T-cell (primary cell): ENCODE data around the gene PPT1. TPM values are rescaled to one million over a fixed set of nuclear protein-coding genes. Genes with fewer than 3 reads are reported as not detected.

Source experiments
- ATAC-seq, 4 experiments: fragments of 200-7000 bp in 3 of 4; fragments of 150-1000 bp in 1 of 4; cut with Tn5 transposase; replicated peaks in 1 of 4; 1 replicate in 3 of 4; 2 replicates in 1 of 4; pipeline ENCODE4 v1.10.0; 2021; ENCODE audit warnings: moderate library complexity in 3 of 4, mild to moderate bottlenecking in 2 of 4, moderate number of reproducible peaks in 1 of 4
- CTCF ChIA-PET, 2 donors: fragments of 300-600 bp; sonication (Branson Sonifier 250); formaldehyde crosslinking; loops; one replicate each; lab custom pipeline; 2022; ENCODE audit warnings: antibody characterized with exemption in 2 of 2; lab: Charles Lee
- POLR2A ChIA-PET, 2 donors: fragments of 300-600 bp; sonication (Branson Sonifier 250); formaldehyde crosslinking; loops; one replicate each; lab custom pipeline; 2022; ENCODE audit warnings: antibody characterized with exemption in 2 of 2; lab: Charles Lee
- DNase-seq, 35 experiments: peaks; one replicate each; pipeline versions ENCODE4 v3.0.0 to v3.0.0-alpha.2; 2013 to 2023
- H3K27ac ChIP-seq: one replicate; pipeline ENCODE4 v1.5.1; 2013; ENCODE audit warnings: low read length
- H3K27me3 ChIP-seq, 2 experiments: replicated peaks in 1 of 2; 1 replicate in 1 of 2; 2 replicates in 1 of 2; pipeline versions ENCODE4 v1.6.1 to v1.7.0; 2013; ENCODE audit warnings: low read length in 1 of 2, mixed read lengths in 1 of 2; ENCODE audit not compliant: control insufficient read depth in 2 of 2, insufficient read depth in 2 of 2; ENCODE audit errors: extremely low read depth in 1 of 2
- H3K36me3 ChIP-seq, 2 donors: 1 replicate in 1 of 2; 2 replicates in 1 of 2; pipeline versions ENCODE4 v1.6.1 to v1.7.0; 2013; ENCODE audit warnings: low read length in 1 of 2; ENCODE audit not compliant: control insufficient read depth in 2 of 2, insufficient read depth in 1 of 2; ENCODE audit errors: extremely low read depth in 1 of 2
- H3K4me1 ChIP-seq, 2 experiments: 1 replicate in 1 of 2; 2 replicates in 1 of 2; pipeline versions ENCODE4 v1.6.1 to v1.7.0; 2013; ENCODE audit warnings: low read length in 2 of 2, mixed read lengths in 1 of 2; ENCODE audit not compliant: insufficient read depth in 2 of 2, control insufficient read depth in 1 of 2; ENCODE audit errors: extremely low read depth in 1 of 2
- H3K4me3 ChIP-seq, 2 donors: 1 replicate in 1 of 2; 2 replicates in 1 of 2; pipeline versions ENCODE4 v1.5.1 to v1.7.0; 2013; ENCODE audit warnings: mild to moderate bottlenecking in 2 of 2, low read length in 1 of 2, moderate library complexity in 1 of 2; ENCODE audit not compliant: control insufficient read depth in 1 of 2; ENCODE audit errors: extremely low read depth in 1 of 2
- H3K9me3 ChIP-seq: 2 replicates; pipeline ENCODE4 v1.7.0; 2013
- H3K27ac Mint-ChIP-seq, 2 donors: one replicate each; pipeline ENCODE4 v1.8.0; 2020 to 2021; ENCODE audit warnings: mild to moderate bottlenecking in 2 of 2, mixed read lengths in 2 of 2
- H3K27me3 Mint-ChIP-seq, 2 donors: one replicate each; pipeline ENCODE4 v1.8.0; 2021 to 2022; ENCODE audit warnings: mixed read lengths in 2 of 2
- H3K36me3 Mint-ChIP-seq: one replicate; pipeline ENCODE4 v1.8.0; 2021; ENCODE audit warnings: mixed read lengths
- H3K4me1 Mint-ChIP-seq, 3 donors: one replicate each; pipeline ENCODE4 v1.8.0; 2020 to 2022; ENCODE audit warnings: mixed read lengths in 3 of 3, mild to moderate bottlenecking in 1 of 3
- H3K4me3 Mint-ChIP-seq, 3 donors: one replicate each; pipeline ENCODE4 v1.8.0; 2020 to 2022; ENCODE audit warnings: mild to moderate bottlenecking in 3 of 3, mixed read lengths in 3 of 3, moderate library complexity in 3 of 3
- H3K9me3 Mint-ChIP-seq, 3 donors: one replicate each; pipeline ENCODE4 v1.8.0; 2020 to 2022; ENCODE audit warnings: mixed read lengths in 3 of 3
- WGBS: methylation state at CpG from one replicate; pipeline ENCODE4 v1.1.5; 2013; ENCODE audit warnings: missing lambda C conversion rate; ENCODE audit not compliant: insufficient coverage; 5-methylcytosine and 5-hydroxymethylcytosine counted together
- total RNA-seq, 35 experiments: library from RNA in 6 of 35; stranded (reverse) in 6 of 35; fragments of 120-200 nt in 1 of 35; gene quantifications; one replicate each; pipeline versions ENCODE4 v1.2.1 to v1.2.4 and lab custom pipeline; 2013 to 2026

PPT1 gene
- total RNA-seq, 5 donors from 2014 or later (not counting 1 experiment from before 2014, with no cell fraction given), result 44.4 to 72.6 (median 53.1) TPM

DNA sequence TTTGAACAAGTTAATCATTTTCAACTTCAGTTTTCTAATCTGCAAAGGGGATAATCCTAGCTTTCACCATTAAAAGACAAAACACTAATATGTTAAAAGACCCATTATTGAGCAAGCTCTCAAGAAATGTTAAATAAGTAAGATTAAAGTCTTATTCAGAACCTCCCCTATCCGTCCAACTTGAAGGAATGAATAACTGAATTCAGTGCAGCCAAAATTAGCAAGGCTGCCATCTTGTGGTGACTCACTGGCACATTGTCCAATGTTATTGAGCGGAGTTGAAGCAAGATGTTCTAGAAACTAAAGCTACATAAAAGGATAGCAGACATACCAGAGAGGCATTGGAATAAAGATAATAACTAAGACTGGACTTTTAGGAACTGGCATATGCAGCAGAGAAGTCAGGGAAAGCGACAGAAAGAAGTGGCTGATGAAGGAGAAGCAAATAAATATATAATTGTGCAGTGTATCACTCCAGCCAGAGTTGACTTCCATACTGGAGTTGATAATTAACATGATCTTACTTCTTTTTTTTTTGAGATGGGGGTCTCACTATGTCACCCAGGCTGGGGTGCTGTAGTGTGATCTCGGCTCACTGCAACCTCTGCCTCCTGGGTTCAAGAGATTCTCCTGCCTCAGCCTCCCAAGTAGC, 64.7 kb downstream of the PPT1 start:
- Mint-ChIP-seq H3K4me1 (peaks cover 43 to 61% (median 50%) of the 10 kb centered on the region in 3 donors), H3K4me3 (no peak overlapping the region)
- WGBS, result 20% methylated on average over 1 of the region's 4 CpGs

DNA sequence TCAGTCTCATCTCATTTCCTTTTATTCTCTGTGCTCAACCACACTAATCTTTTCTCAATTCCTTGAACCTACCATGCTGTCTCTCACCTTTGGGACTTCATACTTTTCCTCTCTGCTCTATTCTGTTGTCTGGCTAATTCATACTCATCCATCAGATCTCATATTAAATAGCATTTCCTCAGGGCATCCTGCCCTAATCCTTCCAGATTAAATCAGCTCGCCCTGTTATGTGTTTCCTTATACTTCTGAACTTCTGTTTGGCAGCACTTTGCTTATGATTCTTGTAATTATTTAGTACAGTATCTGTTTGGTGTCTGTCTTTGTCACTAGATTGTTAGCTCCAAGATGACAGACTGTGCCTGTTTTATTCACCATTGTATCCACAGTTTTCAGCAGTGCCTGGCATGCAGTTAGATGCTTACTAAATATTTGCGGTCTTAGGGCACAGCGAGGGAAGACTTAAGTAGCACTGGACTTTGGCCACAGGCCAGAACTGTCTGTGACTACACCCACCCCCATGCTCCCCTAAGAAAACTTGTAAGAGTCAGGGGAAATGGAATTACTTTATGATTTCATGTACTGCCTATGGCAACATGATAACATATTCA, 66.4 kb downstream of the PPT1 start:
- POLR2A ChIA-PET, result interaction anchor here (0.5 to 0.7 kb wide), 2 partner anchors 17 to 27 kb away, joined by 3 to 5 read pairs; no protein-coding TSS in a partner anchor
- peaks cover 33 to 48% (median 42%) of the 10 kb centered on the region in 3 donors for H3K4me1 Mint-ChIP-seq
- H3K27me3 Mint-ChIP-seq, result peaks cover 0 to 2% of the 10 kb centered on the region in 2 donors
- H3K9me3 ChIP-seq, result no peaks in the 10 kb centered on the region
- H3K36me3 Mint-ChIP-seq, result no peaks in the 10 kb centered on the region
- CTCF ChIA-PET, result interaction anchor here in 1 of 2 donors (0.5 to 4.2 kb wide), 2 partner anchors 110 to 646 kb away, joined by 5 to 52 read pairs; no protein-coding TSS in a partner anchor
- no peaks in the 10 kb centered on the region for H3K36me3 ChIP-seq
- no peak overlapping the region for H3K27ac ChIP-seq
- no peaks in the 10 kb centered on the region for H3K27me3 ChIP-seq
- DNase-seq, result no peak
- ATAC-seq, result no peak
- no peak overlapping the region for H3K4me3 ChIP-seq
- H3K9me3 Mint-ChIP-seq, result no peaks in the 10 kb centered on the region
- H3K4me1 ChIP-seq, result peaks cover 14 to 20% of the 10 kb centered on the region in 2 experiments
- peak overlapping the region in 1 of 2 donors; percentile 16 for H3K27ac Mint-ChIP-seq
- no CpG with 5 or more reads among the region's 3 CpGs for WGBS
- no peak overlapping the region for H3K4me3 Mint-ChIP-seq

More for the DNA sequence above, 64.7 kb downstream of the PPT1 start:
- ChIA-PET POLR2A (interaction anchor here (0.6 to 0.7 kb wide), 2 partner anchors 97 to 517 kb away, joined by 4 read pairs; no protein-coding TSS in a partner anchor), CTCF (interaction anchor here (0.5 to 4.2 kb wide), 19 partner anchors 8 to 1096 kb away, joined by 3 to 52 read pairs (median 4); partner anchors contain the start of gene CAP1 (in 1 of the 2))
- H3K9me3 Mint-ChIP-seq, result no peaks in the 10 kb centered on the region
- Histone ChIP-seq H3K9me3 (no peaks in the 10 kb centered on the region), H3K27me3 (no peaks in the 10 kb centered on the region), H3K4me3 (no peak overlapping the region), H3K36me3 (no peaks in the 10 kb centered on the region), H3K4me1 (peaks cover 25 to 34% of the 10 kb centered on the region in 2 experiments), H3K27ac (no peak overlapping the region)
- H3K27me3 Mint-ChIP-seq, result no peaks in the 10 kb centered on the region
- DNase-seq, result peak in 29 of 35 experiments; percentile 21 to 77 (median 43)
- no peaks in the 10 kb centered on the region for H3K36me3 Mint-ChIP-seq
- peak; percentile 57 to 66 (median 62) for ATAC-seq
- peak overlapping the region; percentile 41 to 79 for H3K27ac Mint-ChIP-seq

DNA sequence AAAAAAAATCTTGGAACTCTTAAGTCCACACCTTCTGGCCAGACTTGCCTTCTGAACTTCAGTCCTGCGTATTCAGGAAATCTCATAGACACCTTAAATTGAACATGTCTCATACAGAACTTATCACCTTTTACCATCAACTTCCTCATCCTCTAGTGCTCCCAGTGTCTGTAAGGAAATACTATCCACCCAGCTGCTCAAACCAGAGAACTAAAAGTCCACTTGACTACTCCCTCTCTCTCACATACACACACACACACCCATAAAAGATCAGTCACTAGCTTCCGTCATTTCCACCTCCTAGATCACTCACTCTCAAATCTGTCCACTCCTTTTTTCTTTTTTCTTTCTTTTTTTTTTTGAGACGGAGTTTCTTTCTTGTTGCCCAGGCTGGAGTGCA, 67.4 kb downstream of the PPT1 start:
- CTCF ChIA-PET, result interaction anchor here (0.6 to 0.7 kb wide), 4 partner anchors 112 to 455 kb away, joined by 3 to 8 read pairs (median 4); no protein-coding TSS in a partner anchor
- H3K36me3 ChIP-seq, result no peaks in the 10 kb centered on the region
- peak in 1 of 4 experiments; percentile 46 for ATAC-seq
- H3K27ac Mint-ChIP-seq, result peak overlapping the region; percentile 18 to 75
- DNase-seq, result no peak
- H3K9me3 ChIP-seq, result no peaks in the 10 kb centered on the region
- 56% methylated on average over 2 of the region's 3 CpGs for WGBS
- no peaks in the 10 kb centered on the region for H3K9me3 Mint-ChIP-seq
- peaks cover 26 to 42% (median 37%) of the 10 kb centered on the region in 3 donors for H3K4me1 Mint-ChIP-seq
- H3K4me1 ChIP-seq, result peaks cover 9% of the 10 kb centered on the region in 2 experiments
- H3K27ac ChIP-seq, result no peak overlapping the region
- POLR2A ChIA-PET, result interaction anchor here in 1 of 2 donors (0.7 kb wide), 1 partner anchor 28 kb away, joined by 3 read pairs; no protein-coding TSS in a partner anchor
- no peak overlapping the region for H3K4me3 ChIP-seq
- no peaks in the 10 kb centered on the region for H3K36me3 Mint-ChIP-seq
- H3K27me3 ChIP-seq, result no peaks in the 10 kb centered on the region
- H3K4me3 Mint-ChIP-seq, result no peak overlapping the region
- peaks cover 0 to 2% of the 10 kb centered on the region in 2 donors for H3K27me3 Mint-ChIP-seq

DNA sequence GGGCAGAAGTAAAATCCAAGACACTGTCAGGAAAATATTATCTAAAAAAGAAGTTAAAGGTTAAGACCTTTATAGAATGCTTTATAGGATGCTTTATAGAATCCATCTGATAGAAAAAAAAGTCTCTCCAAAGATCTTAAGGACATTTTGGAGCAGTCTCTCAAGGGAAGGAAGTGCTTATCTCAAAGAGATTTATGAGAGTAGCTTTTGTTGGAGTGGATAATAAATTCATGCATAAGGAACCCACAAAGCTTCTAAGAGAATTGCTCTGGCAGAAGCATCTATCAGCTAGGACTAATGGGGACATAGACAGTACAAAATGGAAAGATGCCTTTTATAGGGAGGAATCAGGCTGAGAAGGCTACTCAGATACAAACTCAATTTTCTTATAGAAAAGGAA, 69.4 kb downstream of the PPT1 start:
- peaks cover 0 to 8% (median 0%) of the 10 kb centered on the region in 3 donors for H3K9me3 Mint-ChIP-seq
- peaks cover 12 to 26% (median 26%) of the 10 kb centered on the region in 3 donors for H3K4me1 Mint-ChIP-seq
- H3K27ac Mint-ChIP-seq, result no peak overlapping the region
- Histone ChIP-seq H3K4me3 (no peak overlapping the region), H3K9me3 (no peaks in the 10 kb centered on the region), H3K27me3 (no peaks in the 10 kb centered on the region), H3K4me1 (peaks cover 0 to 4% of the 10 kb centered on the region in 2 experiments), H3K36me3 (no peaks in the 10 kb centered on the region), H3K27ac (no peak overlapping the region)
- H3K4me3 Mint-ChIP-seq, result no peak overlapping the region
- H3K27me3 Mint-ChIP-seq, result peaks cover 0 to 2% of the 10 kb centered on the region in 2 donors
- DNase-seq, result no peak
- CTCF ChIA-PET, result interaction anchor here in 1 of 2 donors (1.0 to 1.2 kb wide), 2 partner anchors 12 to 108 kb away, joined by 3 read pairs; no protein-coding TSS in a partner anchor
- POLR2A ChIA-PET, result no interaction called here
- ATAC-seq, result no peak
- peaks cover 5% of the 10 kb centered on the region for H3K36me3 Mint-ChIP-seq

DNA sequence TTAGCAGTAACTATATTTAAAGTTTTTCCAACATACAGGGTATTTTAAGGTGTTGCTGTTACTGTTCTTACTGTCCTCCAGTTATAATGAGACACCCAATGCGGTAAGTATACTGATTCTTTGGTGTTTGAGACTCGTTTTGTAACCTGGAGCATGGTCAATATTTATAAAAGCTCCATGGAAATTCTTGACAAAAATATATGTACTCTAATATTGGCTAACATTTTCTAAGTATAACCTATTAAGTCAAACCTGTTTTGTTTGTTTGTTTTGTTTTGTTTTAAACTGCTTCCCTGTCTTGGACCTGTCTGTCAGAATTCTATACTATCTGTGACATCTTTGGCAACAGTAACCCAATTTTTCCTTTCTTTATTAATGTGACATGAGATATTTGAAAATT, 72.4 kb downstream of the PPT1 start:
- Histone ChIP-seq H3K27ac (no peak overlapping the region), H3K36me3 (no peaks in the 10 kb centered on the region), H3K4me3 (no peak overlapping the region), H3K9me3 (no peaks in the 10 kb centered on the region), H3K27me3 (no peaks in the 10 kb centered on the region), H3K4me1 (no peaks in the 10 kb centered on the region)
- no CpG with 5 or more reads among the region's 2 CpGs for WGBS
- Mint-ChIP-seq H3K9me3 (peaks cover 0 to 8% (median 0%) of the 10 kb centered on the region in 3 donors), H3K4me3 (no peak overlapping the region), H3K27me3 (peaks cover 0 to 2% of the 10 kb centered on the region in 2 donors), H3K36me3 (peaks cover 5% of the 10 kb centered on the region), H3K4me1 (peaks cover 3 to 10% (median 8%) of the 10 kb centered on the region in 3 donors), H3K27ac (no peak overlapping the region)
- POLR2A ChIA-PET, result no interaction called here
- ATAC-seq, result no peak
- DNase-seq, result no peak
- CTCF ChIA-PET, result no interaction called here

DNA sequence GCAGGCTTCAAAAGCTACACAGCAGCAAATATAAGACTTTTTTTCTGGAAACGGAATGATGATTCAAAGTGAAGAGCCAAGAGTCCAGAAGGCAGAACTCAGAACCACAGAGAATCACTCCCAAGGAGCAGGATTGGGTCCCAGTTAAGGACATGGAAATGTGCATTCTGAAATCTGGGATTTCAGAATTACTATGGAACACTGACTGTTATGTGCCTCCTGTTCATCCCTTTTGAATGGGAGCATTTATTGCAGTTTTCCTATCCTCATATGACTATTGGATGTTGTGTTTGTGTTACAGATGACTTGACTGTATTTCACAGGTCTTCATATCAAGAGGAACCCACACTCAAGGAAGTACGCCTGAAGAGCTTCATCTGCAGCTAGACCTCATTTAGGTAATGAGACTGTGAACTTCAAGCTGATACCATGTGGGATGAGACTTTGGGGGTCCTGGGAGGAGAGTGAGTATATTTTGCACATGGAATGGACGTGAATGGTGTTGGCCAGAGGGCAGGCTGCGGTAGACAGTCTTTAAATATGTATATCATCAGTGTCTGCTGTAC, 73.6 kb downstream of the PPT1 start:
- Mint-ChIP-seq H3K27me3 (peaks cover 0 to 2% of the 10 kb centered on the region in 2 donors), H3K4me3 (no peak overlapping the region), H3K27ac (peak overlapping the region in 1 of 2 donors; percentile 36), H3K4me1 (peaks cover 0 to 7% (median 0%) of the 10 kb centered on the region in 3 donors), H3K36me3 (peaks cover 5% of the 10 kb centered on the region), H3K9me3 (peaks cover 0 to 8% (median 0%) of the 10 kb centered on the region in 3 donors)
- ATAC-seq (no peak), DNase-seq (no peak)
- H3K27me3 ChIP-seq, result no peaks in the 10 kb centered on the region
- WGBS, result 100% methylated on average over 1 of the region's 4 CpGs
- H3K4me3 ChIP-seq, result no peak overlapping the region
- H3K4me1 ChIP-seq, result no peaks in the 10 kb centered on the region
- H3K9me3 ChIP-seq, result no peaks in the 10 kb centered on the region
- no peaks in the 10 kb centered on the region for H3K36me3 ChIP-seq
- ChIA-PET CTCF (interaction anchor here (0.5 to 1.4 kb wide), 2 partner anchors 9 to 106 kb away, joined by 3 read pairs; no protein-coding TSS in a partner anchor), POLR2A (interaction anchor here in 1 of 2 donors (0.6 kb wide), 1 partner anchor 1317 kb away, joined by 4 read pairs; no protein-coding TSS in a partner anchor)
- no peak overlapping the region for H3K27ac ChIP-seq
